Thyroid gland (tissue), 4 donors: ENCODE measurements around the gene SC5D. TPM values are rescaled to one million over a fixed set of nuclear protein-coding genes. Genes with fewer than 3 reads are reported as not detected.

Source experiments
- DNase-seq, 2 donors: peaks; one replicate each; pipeline ENCODE4 v3.0.0-alpha.2; 2019
- H3K27ac ChIP-seq, 3 donors: fragments of 200-600 bp; sonication (generic); 1 replicate in 2 of 3; 2 replicates in 1 of 3; pipeline ENCODE4 v1.5.1; 2016 to 2019; ENCODE audit warnings: mild to moderate bottlenecking in 1 of 3, moderate library complexity in 1 of 3
- H3K27me3 ChIP-seq: fragments of 200-600 bp; sonication (generic); one replicate; pipeline ENCODE4 v1.5.1; 2019
- H3K36me3 ChIP-seq, 2 donors: fragments of 200-600 bp; sonication (generic); one replicate each; pipeline ENCODE4 v1.5.1; 2016 to 2019
- H3K4me1 ChIP-seq, 2 donors: fragments of 200-600 bp; sonication (generic); one replicate each; pipeline ENCODE4 v1.5.1; 2017 to 2019
- H3K4me3 ChIP-seq, 3 donors: fragments of 200-600 bp; sonication (generic); replicated peaks in 1 of 3; 1 replicate in 2 of 3; 2 replicates in 1 of 3; pipeline ENCODE4 v1.5.1; 2016; ENCODE audit warnings: mild to moderate bottlenecking in 1 of 3
- H3K9me3 ChIP-seq: fragments of 200-600 bp; sonication (generic); one replicate; pipeline ENCODE4 v1.5.1; 2017
- POLR2A ChIP-seq, 2 donors: fragments of 450-650 bp; IDR thresholded peaks; one replicate each; pipeline ENCODE4 v1.6.1; 2017; ENCODE audit warnings: antibody characterized with exemption in 2 of 2, mild to moderate bottlenecking in 2 of 2, moderate library complexity in 1 of 2
- WGBS, 2 donors: methylation state at CpG; one replicate each; pipeline ENCODE4 v1.1.5; 2017; 5-methylcytosine and 5-hydroxymethylcytosine counted together
- intact Hi-C: fragments of 100-400 bp; cut with DNase I; formaldehyde crosslinking; loops from one replicate; pipeline ENCODE4 v1.15.1; 2023
- total RNA-seq, 4 donors: library from RNA; depleted of rRNA; stranded (reverse); fragments of >200 nt; gene quantifications; one replicate each; pipeline ENCODE4 v1.2.3, GENCODE V29; 2016
- TF ChIP-seq, protein P1 (sequence below), 6 experiments: fragments of 200-600 bp in 3 of 6; fragments of 450-650 bp in 3 of 6; sonication (generic) in 3 of 6; IDR thresholded peaks; one replicate each; pipeline ENCODE4 v1.5.1; 2016 to 2019; ENCODE audit warnings: antibody characterized with exemption in 6 of 6, mild to moderate bottlenecking in 2 of 6, inconsistent platforms in 1 of 6, moderate library complexity in 1 of 6

Gene SC5D
- total RNA-seq, 4 donors from 2014 or later, result 37.2 to 68.9 (median 40.0) TPM

DNA sequence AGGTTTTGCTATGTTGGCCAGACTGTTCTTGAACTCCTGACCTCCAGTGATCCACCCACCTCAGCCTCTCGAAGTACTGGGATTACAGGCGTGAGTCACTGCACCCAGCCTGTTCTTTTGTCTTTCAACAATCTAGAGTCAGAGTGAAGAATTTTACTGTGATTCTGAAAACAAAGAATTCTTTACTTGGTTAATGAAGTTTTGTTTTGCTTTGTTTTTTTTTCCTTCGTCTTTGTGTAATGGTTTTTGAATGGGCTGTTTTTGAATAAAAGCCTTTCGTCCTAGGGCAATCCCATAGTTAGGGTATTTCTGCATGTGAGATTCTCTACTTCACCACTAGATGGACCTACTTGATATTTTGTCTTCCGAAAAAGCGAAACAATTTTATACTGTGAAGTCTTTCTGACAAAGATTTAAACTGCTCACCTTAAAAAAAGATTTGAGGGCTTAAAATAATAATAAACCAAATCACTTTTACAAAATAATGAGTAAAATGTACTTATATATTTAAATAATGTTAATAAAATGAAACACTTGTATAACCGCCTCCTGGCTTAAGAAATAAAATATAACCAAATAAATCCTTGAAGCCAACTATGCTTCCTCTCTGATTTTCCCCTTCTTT is 43.4 kb upstream of the SC5D start:
- Histone ChIP-seq H3K4me1 (peaks cover 0 to 12% of the 10 kb centered on the region in 2 donors), H3K36me3 (no peaks in the 10 kb centered on the region), H3K4me3 (no peak overlapping the region), H3K9me3 (no peaks in the 10 kb centered on the region), H3K27me3 (no peaks in the 10 kb centered on the region), H3K27ac (peak overlapping the region in 1 of 3 donors; percentile 4)
- intact Hi-C loops, result no loop called here
- 32% methylated on average over 7 of the region's 7 CpGs for WGBS, 2 donors
- TF ChIP-seq, protein P1, sequence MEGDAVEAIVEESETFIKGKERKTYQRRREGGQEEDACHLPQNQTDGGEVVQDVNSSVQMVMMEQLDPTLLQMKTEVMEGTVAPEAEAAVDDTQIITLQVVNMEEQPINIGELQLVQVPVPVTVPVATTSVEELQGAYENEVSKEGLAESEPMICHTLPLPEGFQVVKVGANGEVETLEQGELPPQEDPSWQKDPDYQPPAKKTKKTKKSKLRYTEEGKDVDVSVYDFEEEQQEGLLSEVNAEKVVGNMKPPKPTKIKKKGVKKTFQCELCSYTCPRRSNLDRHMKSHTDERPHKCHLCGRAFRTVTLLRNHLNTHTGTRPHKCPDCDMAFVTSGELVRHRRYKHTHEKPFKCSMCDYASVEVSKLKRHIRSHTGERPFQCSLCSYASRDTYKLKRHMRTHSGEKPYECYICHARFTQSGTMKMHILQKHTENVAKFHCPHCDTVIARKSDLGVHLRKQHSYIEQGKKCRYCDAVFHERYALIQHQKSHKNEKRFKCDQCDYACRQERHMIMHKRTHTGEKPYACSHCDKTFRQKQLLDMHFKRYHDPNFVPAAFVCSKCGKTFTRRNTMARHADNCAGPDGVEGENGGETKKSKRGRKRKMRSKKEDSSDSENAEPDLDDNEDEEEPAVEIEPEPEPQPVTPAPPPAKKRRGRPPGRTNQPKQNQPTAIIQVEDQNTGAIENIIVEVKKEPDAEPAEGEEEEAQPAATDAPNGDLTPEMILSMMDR (IDR thresholded peaks at IDR 0.05), result peak; percentile 35 to 81 (median 66)
- no peak for TF ChIP-seq POLR2A (IDR thresholded peaks at IDR 0.05)
- peak in 1 of 2 donors; percentile 7 for DNase-seq

DNA sequence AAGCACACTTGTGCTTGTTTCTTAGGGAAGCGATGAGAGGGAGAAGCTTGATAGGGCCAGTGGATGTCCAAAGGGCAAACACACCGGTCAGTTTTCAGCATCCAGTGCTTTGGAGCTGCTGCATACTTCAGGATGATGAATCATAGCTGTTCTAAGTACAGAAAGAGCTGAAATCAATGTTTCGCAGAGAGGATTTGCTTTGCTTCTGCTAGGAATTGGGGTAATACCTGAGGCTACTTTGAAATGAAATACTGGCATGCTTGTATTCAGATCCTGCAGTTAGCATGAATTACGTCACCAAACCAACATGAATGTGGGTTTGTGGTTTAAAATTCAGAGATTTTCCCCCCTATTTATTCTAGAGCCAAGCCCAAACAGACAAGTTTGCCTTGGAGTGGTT is 41.7 kb upstream of the SC5D start:
- Histone ChIP-seq H3K9me3 (no peaks in the 10 kb centered on the region), H3K36me3 (no peaks in the 10 kb centered on the region), H3K27ac (no peak overlapping the region), H3K4me3 (no peak overlapping the region), H3K27me3 (no peaks in the 10 kb centered on the region), H3K4me1 (peaks cover 0 to 12% of the 10 kb centered on the region in 2 donors)
- intact Hi-C loops, result no loop called here
- no peak for TF ChIP-seq POLR2A (IDR thresholded peaks at IDR 0.05)
- TF ChIP-seq, protein P1 (IDR thresholded peaks at IDR 0.05), result no peak
- 87 to 98% methylated on average over 4 of the region's 4 CpGs for WGBS, 2 donors
- no peak for DNase-seq

DNA sequence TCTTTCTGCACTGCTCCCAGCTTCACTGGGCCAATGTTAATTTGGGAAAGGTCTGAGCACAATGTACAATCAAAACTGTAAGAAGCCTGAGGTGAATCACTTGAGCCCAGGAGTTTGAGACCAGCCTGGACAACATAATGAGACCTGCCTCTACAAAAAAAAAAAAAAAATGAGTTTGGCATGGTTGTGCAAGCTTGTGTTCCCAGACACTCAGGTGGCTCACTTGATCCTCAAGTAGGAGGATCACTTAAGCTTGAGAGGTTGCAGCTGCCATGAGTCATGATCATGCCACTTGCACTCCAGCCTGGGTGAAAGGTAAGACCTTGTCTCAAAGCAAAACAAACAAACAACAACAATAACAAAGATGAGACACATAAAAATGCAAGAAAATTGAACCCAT is 38.6 kb upstream of the SC5D start:
- Histone ChIP-seq H3K9me3 (no peaks in the 10 kb centered on the region), H3K27ac (no peak overlapping the region), H3K27me3 (no peaks in the 10 kb centered on the region), H3K4me3 (no peak overlapping the region), H3K36me3 (no peaks in the 10 kb centered on the region), H3K4me1 (peaks cover 0 to 10% of the 10 kb centered on the region in 2 donors)
- peak; percentile 63 to 65 for DNase-seq
- TF ChIP-seq, protein P1 (IDR thresholded peaks at IDR 0.05), result no peak
- TF ChIP-seq POLR2A (IDR thresholded peaks at IDR 0.05), result no peak
- intact Hi-C loops, result no loop called here

DNA sequence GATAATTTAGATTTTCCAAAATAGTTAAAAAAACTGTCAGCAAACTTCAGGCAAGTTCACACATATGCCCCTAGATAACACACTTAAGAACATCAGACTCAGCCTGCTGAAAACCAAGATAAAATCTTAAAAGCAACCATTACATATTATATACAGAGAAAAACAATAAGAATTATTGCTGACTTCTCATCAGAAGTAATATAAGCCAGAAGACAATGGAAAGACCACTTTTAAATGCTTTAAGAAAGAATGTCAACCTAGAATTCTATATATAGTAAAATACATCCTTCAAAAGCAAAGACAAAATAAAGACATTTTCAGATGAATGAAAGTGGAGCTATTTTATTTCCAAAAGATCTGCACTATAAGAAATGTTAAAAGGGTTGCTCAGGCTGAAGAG is 37.8 kb upstream of the SC5D start:
- no peak overlapping the region for H3K4me3 ChIP-seq
- intact Hi-C loops, result no loop called here
- no peaks in the 10 kb centered on the region for H3K9me3 ChIP-seq
- no peaks in the 10 kb centered on the region for H3K36me3 ChIP-seq
- no peak overlapping the region for H3K27ac ChIP-seq
- no peak for TF ChIP-seq POLR2A (IDR thresholded peaks at IDR 0.05)
- TF ChIP-seq, protein P1 (IDR thresholded peaks at IDR 0.05), result no peak
- no peaks in the 10 kb centered on the region for H3K27me3 ChIP-seq
- H3K4me1 ChIP-seq, result peaks cover 0 to 7% of the 10 kb centered on the region in 2 donors
- no peak for DNase-seq

DNA sequence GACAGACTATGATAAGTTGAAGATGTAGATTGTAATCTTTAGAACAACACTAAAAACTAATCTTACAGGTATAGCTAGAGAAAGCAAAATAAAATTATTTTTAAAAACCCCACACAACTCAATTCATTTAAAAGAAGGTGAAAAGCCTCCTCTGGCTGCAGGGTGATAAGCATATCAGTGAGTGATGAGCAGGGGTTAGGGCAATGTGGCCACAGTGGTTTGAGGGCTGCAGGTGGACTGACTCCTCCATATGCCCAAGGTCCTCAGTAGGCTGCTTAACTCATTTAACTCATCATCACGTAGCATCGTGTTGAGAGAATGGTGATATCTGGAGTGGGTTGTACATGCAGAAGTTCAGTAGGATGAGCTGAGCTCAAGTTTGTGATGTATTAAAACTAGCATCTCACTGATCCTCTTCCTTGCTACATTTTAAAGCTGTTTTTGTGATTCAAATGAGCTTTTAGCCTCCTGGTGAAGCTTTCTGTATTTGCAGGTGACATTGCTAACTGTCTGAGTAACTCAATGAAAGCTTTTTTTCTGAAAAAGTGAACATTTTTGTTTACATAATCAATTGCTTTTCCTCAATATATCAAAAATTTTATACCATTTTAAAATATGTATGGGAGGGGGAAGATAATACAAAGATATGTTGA is 37.0 kb upstream of the SC5D start:
- TF ChIP-seq, protein P1 (IDR thresholded peaks at IDR 0.05), result no peak
- no peak for TF ChIP-seq POLR2A (IDR thresholded peaks at IDR 0.05)
- no peak overlapping the region for H3K27ac ChIP-seq
- H3K27me3 ChIP-seq, result no peaks in the 10 kb centered on the region
- H3K9me3 ChIP-seq, result no peaks in the 10 kb centered on the region
- intact Hi-C loops, result no loop called here
- no peak overlapping the region for H3K4me3 ChIP-seq
- H3K36me3 ChIP-seq, result no peaks in the 10 kb centered on the region
- 76 to 94% methylated on average over 2 of the region's 2 CpGs for WGBS, 2 donors
- peaks cover 0 to 7% of the 10 kb centered on the region in 2 donors for H3K4me1 ChIP-seq
- no peak for DNase-seq
